ENCODE measurements around the gene RBX1.

GRCh38 chr22:40950962-40951794 lies at the start of gene RBX1:
- TF ChIP-seq CTCF (conservative IDR thresholded peaks at IDR 0.05; ENCODE audit: low read length) = no peak
- no peak for TF ChIP-seq EZH2phosphoT487 (IDR thresholded peaks at IDR 0.05; ENCODE audit: borderline replicate concordance)
